Esophagus squamous epithelium (tissue), 4 donors: Measurements from ENCODE around the gene POT1.

ENCODE experiments used
- POLR2A ChIP-seq, 4 donors: fragments of 450-650 bp; IDR thresholded peaks; one replicate each; pipeline ENCODE4 v1.6.1; 2017; ENCODE audit warnings: antibody characterized with exemption in 4 of 4, mild to moderate bottlenecking in 4 of 4, moderate library complexity in 3 of 4
- TF ChIP-seq, protein P1 (sequence below), 6 experiments: fragments of 450-650 bp in 4 of 6; fragments of 200-600 bp in 2 of 6; sonication (generic) in 2 of 6; IDR thresholded peaks; one replicate each; pipeline ENCODE4 v1.5.1; 2016 to 2019; ENCODE audit warnings: antibody characterized with exemption in 6 of 6, mild to moderate bottlenecking in 4 of 6, moderate library complexity in 4 of 6

DNA sequence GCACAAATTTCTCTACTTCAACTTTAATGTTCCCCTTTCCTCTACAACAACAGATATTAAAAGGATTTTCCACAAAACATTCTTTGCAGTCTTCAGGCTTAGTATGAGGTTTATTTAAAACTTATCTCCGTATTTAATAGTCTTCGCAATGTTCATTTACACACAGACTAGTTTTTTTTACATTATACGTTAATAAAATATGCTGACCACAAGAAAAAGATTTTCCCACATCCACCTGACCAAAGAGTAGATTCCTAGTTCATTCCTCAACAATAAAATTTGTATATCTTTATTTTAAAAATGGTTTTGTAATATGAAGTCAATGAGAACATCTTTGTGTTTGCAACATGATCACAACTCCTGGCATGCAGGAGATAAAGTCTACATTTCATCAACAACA is 42.4 kb downstream of the POT1 start:
- no peak for TF ChIP-seq POLR2A (IDR thresholded peaks at IDR 0.05)
- TF ChIP-seq, protein P1, sequence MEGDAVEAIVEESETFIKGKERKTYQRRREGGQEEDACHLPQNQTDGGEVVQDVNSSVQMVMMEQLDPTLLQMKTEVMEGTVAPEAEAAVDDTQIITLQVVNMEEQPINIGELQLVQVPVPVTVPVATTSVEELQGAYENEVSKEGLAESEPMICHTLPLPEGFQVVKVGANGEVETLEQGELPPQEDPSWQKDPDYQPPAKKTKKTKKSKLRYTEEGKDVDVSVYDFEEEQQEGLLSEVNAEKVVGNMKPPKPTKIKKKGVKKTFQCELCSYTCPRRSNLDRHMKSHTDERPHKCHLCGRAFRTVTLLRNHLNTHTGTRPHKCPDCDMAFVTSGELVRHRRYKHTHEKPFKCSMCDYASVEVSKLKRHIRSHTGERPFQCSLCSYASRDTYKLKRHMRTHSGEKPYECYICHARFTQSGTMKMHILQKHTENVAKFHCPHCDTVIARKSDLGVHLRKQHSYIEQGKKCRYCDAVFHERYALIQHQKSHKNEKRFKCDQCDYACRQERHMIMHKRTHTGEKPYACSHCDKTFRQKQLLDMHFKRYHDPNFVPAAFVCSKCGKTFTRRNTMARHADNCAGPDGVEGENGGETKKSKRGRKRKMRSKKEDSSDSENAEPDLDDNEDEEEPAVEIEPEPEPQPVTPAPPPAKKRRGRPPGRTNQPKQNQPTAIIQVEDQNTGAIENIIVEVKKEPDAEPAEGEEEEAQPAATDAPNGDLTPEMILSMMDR (IDR thresholded peaks at IDR 0.05): no peak
